Measurements from ENCODE around the gene CSTPP1.
"Not testable (repeated sequence)": the region's sequence is repeated elsewhere in the genome, so short reads cannot be mapped to it uniquely, and the experiment has no call there.

CSTPP1 gene

GRCh38 chr11:47052576-47052975, 116.0 kb downstream of the CSTPP1 start:
- no peak for DNase-seq

DNA sequence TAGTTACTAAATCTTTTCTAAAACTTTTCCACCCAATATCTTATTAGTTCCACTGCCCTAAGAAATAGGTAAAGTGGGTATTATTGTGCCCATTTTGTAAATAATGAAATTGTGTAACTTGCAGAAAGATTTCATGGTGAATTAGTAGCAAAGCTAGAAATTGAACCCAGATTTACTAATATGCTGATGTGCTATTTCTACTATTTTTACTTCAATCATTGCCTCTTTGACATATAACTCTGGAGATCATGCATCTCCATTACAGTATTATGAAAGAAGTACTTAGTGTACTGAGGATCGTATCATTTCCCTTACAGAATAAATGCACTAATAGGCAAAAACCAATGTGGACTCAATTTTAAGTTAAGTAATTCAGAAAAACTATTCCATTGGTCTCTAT, 119.0 kb downstream of the CSTPP1 start:
- DNase-seq, result no peak

DNA sequence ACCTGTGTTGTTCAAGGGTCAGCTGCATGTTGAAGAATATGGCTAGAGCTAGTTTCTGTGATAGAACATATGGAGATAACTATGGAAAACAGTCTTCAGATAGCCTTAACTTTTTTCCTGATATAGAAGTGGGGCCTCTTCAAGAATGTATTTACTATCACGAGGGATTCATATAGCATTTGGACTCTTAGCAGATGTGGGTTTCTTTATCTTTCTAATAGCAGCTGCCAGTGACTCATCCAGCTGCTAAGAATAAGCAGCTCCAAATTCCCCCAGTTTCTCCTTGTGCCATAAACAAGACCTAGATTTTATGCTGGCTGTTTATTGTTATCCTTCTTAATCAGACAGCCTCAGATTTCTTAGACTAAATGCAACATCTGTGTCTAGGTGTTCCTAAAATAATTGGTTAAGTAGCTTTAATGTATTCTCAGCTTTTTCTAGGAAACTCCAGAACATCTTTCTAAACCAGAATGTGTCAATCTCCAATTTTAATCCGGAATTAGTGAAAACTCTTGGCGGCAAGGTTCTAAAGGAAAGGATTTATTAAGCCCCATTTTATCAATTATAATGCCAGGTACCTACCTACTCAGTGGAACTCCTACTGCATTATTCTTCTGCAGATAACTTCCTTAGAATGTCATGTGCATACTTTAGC, 119.8 kb downstream of the CSTPP1 start:
- no peak for DNase-seq

DNA sequence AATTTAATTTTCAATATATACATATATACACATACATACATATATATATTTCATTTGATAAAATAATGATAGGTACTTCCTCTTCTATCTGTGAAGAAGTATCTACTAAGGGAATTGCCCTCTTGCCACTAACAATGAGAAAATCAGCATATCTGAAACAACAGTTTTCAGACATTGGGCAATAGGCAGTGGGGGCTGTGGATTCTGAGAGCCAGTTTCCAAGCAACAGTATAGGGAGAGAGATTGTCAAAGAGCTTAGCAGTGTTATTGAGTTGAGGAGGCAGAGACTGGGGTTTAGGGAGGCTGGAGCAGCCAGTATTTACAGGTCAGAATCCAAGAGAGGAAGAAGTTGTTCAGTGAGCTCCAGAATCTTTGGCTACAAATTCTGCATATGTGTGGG, 120.8 kb downstream of the CSTPP1 start:
- no peak for DNase-seq

DNA sequence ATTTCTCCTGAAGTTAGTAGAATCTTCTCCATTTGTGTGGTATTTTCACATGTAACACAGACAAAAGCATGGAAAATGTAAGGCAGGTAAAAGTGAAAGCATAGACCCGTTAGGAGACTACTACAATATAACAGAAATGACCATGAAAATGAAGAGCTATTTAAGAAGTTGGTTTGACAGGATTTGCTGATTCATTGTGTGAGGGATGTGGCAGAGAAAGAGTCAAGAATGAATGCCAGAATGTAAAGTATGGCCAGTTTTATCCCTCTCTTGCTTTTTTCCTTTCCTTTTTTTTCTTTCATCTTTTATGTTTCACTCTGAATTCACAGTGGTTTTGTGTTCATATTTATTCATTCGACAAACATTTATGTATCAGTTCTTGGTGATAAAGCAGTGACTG, 124.2 kb downstream of the CSTPP1 start:
- no peak for DNase-seq

GRCh38 chr11:47061429-47062178, 125.0 kb downstream of the CSTPP1 start:
- DNase-seq, result no peak

- DNase-seq, result no peak
Observed at GRCh38 chr11:47062736-47063135, 126.2 kb downstream of the CSTPP1 start.

- DNase-seq, result no peak
Observed at GRCh38 chr11:47067401-47067800, 130.8 kb downstream of the CSTPP1 start.

GRCh38 chr11:47070769-47071168, 134.2 kb downstream of the CSTPP1 start:
- DNase-seq, result no peak

- no peak for DNase-seq
Observed at GRCh38 chr11:47071341-47071740, 134.8 kb downstream of the CSTPP1 start.

DNA sequence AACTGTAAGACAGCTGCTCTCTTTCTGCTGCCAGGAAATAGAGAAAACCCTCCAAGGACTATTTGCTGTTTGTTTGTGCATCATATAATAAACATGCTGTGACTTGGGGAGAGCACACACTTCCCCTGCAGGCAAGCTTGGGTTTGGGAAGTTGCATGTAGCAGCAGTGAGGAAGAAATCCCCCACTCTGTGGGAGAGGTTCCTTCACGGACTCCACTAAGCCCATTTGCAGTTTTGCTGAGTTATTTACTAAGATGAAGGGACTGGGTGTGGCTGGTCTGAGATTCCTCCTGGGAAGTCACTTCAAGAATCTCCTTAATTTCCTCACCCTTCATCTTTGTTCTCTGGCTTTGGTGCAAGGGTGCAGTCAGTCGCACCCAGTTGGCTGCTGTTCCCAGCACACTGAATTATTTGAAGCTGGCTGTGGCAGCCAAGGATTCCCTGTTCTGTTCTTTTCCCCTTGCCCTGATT, 135.3 kb downstream of the CSTPP1 start:
- no peak for DNase-seq

DNA sequence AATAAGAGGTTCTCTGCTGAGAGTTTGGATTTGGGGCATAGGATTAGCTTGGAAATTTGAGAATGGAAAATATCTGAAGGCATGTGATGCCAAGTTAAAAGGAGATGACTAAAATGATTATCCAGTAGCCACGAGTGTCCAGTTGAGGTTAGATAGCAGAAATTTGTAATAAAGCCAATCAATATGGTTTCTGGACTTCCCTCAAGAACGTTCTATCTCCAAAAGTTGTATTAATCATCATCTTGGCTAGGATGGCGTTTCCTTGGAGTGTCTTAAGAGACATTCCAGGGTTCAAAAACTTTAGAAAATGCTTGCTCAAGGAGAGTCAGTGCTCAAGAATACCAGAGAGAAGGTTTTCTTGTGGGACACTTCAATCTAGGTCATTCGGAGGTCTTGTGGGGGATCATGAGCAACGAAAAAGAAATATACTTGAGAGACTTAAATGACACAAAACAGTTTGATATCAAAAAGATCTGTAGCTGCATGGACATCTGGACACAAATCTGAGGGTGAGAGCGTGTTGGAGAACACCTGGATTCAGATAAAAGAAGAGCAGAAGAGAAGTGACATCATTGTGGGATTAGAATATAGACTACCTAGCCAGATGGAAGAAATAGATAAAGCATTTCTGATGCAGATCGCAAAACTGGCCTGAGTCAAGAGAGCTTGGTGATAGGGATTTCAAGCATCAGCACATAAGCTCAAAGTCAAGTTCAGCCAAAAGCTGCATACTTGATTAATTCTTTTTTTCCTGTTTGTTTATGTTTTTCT, 142.4 kb downstream of the CSTPP1 start:
- DNase-seq, result no peak

- DNase-seq, result not testable (repeated sequence)
Observed at GRCh38 chr11:47080775-47081174, 144.2 kb downstream of the CSTPP1 start.

- DNase-seq, result no peak
Observed at GRCh38 chr11:47083913-47084312, 147.4 kb downstream of the CSTPP1 start.

DNA sequence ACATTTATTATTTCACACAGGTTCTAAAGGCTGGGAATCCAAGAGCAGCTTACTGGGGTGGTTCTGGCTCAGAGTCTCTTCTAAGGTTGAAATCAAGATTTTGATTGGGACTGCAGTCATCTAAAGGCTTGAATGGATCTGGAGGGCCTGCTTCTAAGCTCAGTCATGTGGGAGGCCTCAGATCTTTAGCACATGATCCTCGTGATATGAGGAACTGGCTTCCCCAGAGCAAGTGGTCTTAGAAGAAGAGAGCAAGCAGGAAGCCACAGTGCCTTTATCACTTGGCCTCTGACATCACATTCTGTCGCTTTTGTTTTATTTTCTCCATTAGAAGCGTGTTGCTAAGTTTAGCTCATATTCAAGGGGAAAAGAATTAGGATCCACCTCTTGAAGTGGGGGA, 151.2 kb downstream of the CSTPP1 start:
- no peak for DNase-seq

DNA sequence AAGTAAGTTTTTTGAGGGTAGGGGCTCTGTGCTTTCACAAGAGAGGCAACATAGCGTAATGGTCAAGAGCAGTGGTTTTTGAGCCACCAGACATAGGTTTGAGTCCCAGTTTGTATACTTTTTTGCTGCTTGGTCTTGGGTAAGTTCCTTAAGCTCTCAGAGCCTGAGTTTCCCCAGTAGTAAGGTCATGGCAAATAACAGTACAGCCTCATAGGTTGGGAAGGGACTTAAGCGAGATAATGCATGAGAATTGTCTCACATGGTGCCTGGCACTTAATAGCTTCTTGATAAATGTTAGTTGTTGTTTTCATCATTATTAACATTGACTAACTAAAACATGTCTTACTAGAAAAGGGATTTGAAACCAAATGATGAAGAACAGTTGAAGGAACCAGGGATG, 157.0 kb downstream of the CSTPP1 start:
- no peak for DNase-seq

GRCh38 chr11:47096871-47097270, 160.3 kb downstream of the CSTPP1 start:
- DNase-seq, result not testable (repeated sequence)

DNA sequence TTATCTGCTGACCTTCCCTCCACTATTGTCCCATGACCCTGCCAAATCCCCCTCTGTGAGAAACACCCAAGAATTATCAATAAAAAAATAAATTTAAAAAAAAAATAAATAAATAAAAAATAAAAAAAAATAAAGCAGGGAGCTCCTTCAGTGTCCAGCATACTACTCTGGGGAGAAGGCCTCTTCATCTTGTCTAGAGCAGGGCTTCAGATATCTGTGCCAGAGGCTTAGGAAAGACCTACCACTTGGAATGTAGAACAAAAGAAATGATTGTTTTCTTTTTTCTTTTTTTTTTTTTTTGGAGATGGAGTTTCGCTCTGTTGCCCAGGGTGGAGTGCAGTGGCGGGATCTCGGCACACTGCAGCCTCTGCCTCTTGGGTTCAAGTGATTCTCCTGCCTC, 161.7 kb downstream of the CSTPP1 start:
- DNase-seq, result not testable (repeated sequence)

DNA sequence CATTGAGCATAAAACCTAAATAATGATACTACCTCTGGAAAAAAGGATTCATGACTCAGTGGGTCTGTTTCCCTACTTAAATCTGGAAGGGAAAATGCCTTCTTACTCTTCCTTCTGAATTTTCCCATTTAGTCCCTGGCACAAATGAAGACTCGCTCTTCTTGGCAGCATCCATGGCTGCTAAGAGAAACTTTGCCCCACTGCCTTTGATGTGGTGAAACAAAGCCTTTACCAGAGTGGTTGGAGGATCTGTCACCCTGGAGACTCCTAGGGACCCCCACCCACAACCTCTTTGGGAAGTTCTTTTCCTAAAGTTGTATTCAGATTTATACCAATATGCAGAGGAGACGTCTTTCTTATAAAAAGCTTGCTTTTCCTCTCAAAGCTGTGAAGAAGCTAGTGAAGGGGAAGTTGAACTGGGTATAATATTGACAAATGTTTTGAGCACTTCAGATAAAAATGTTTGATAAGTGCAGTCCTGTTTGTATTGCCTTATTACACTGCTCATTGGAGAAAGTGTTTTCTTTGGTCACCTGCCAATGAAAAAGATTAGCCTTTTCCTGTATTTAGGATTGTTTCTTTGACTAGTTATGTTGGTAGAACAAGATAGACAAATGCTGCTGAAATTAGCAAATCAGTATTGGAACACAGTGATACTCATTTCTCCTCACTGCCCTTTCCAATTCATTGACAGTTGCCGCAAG, 162.8 kb downstream of the CSTPP1 start:
- no peak for DNase-seq

- DNase-seq, result no peak
Observed at GRCh38 chr11:47099918-47100315, 163.4 kb downstream of the CSTPP1 start.

DNA sequence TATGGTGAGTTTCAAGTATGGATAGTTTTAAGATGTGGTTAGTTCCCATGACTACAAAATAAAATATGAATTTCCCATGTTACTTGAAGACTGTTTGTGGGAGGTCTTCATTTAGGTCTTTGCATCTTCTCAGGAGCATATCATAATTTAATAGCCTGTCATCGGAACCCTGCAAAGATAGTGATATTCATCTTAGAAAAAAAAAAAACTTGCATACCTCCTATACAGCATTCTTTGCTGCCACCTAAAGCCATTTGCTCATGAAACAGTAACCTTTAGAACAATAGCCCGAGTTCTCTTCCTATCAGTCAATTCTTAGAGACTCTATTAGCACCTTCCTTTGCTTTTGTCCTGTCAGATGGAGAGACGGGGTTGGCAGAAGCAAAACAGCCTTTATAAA, 164.8 kb downstream of the CSTPP1 start:
- no peak for DNase-seq

DNA sequence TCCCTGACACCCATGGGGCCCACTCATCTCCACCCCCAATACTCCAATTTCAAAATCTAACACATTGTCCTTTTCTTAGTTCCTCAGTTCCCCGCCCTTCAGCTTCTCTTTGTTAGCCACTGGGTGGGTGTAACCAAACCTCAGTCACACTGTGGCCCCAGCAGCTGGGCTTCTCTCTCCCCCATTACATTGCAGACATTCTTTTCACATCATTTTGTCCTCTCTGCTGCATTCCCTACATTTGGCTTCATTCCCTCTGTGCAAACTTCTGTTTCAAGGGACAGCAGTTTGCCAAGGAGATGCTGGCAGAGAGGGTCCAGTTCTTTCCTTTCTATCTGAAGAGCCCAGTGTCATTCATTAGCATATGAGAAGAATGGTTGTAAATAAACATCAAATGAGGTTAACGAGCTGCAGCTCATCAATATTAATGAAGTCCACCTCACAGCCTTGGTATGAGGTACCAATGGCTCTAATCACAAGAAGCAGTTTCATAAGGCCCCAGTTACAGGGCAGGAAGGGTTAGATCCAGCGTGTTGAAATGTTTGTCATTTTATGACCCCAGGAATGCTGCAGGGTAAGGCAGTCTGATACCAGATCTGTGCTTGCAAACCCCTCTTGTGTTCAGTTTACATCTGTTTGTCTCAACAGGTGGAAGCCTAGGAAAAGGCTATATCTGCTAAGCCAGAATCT, 167.8 kb downstream of the CSTPP1 start:
- DNase-seq, result no peak

GRCh38 chr11:47105541-47105940, 169.0 kb downstream of the CSTPP1 start:
- DNase-seq, result no peak

All from NK-92 treated with Interleukin-12 subunit alpha and Interleukin-12 subunit beta, amount 100 ng/mL, for 24 hours (cell line).